Measurements from ENCODE around the gene LILRB5.
"Not testable (repeated sequence)": the region's sequence is repeated elsewhere in the genome, so short reads cannot be mapped to it uniquely, and the experiment has no call there.

LILRB5 gene

GRCh38 chr19:54242234-54242633, 14.8 kb downstream of the LILRB5 start:
- DNase-seq (ENCODE audit: low read depth in 2 of 2): not testable (repeated sequence)

DNA sequence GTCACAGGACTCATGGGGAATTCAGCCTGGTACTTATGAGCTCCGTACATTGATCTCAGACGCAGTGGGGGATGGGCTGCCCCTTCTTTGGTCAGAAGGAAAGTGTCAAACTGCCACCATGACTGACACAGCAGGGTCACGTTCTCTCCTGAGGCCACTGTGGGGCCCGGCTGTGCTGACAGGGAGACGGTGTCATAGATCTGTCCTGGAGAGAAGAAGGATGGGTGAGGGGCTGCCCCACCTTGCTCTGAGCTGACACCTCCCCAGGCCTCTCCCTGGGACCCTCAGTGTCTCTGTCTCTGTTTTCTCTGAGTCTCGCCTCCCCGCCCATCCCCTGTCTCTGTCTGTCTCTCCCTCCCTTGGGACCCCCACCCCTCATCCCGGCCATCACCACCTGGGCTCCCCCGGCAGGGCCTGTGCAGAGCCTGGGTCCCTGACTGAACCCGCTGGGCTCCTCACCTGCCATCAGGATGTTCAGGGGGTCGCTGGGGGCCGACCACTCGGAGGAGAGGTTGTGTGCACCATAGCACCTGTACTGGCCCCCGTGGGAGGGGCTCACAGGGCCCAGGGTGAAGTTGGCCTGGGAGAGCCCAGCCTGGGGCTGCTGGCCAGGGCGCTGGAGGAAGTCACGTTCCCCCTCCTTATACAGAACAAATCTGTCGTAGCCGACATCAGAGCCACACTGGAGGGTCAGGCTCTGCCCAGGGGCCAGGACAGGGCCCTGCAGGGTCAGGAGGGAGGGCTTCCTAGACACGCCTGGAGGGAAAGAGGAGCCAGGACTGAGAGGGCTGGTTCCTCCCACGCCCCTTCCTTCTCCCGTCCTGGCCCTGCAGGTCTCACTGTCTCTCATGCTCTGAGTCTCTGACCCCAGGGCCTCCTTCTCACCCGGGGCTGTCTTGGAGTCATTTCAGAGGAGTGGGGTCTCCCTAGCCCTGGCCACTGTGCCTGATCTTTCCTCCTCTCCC, 16.4 kb downstream of the LILRB5 start:
- DNase-seq (ENCODE audit: low read depth in 2 of 2): not testable (repeated sequence)

- DNase-seq (ENCODE audit: low read depth in 2 of 2): not testable (repeated sequence)
Observed at GRCh38 chr19:54239491-54240371, 17.3 kb downstream of the LILRB5 start.

DNA sequence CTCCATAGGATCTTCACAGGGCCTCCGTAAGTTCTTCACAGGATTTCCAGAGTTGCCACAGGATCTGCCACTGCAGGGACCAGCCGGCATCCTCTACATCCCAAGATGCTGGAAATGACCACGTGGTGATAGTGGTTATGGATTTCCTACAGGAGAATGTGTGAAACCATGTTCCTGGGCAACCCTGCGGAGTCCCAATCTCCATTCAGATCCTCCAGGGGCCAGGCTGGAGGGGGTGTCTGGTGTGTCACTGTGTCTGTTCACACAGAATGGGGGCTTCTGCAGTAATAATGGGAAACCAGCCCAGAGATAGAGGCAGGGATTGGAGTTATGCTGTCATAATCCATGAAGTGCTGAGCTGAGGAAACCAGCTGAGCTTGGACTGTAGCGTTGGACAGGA, 23.1 kb downstream of the LILRB5 start:
- DNase-seq (ENCODE audit: low read depth in 2 of 2): no peak

DNA sequence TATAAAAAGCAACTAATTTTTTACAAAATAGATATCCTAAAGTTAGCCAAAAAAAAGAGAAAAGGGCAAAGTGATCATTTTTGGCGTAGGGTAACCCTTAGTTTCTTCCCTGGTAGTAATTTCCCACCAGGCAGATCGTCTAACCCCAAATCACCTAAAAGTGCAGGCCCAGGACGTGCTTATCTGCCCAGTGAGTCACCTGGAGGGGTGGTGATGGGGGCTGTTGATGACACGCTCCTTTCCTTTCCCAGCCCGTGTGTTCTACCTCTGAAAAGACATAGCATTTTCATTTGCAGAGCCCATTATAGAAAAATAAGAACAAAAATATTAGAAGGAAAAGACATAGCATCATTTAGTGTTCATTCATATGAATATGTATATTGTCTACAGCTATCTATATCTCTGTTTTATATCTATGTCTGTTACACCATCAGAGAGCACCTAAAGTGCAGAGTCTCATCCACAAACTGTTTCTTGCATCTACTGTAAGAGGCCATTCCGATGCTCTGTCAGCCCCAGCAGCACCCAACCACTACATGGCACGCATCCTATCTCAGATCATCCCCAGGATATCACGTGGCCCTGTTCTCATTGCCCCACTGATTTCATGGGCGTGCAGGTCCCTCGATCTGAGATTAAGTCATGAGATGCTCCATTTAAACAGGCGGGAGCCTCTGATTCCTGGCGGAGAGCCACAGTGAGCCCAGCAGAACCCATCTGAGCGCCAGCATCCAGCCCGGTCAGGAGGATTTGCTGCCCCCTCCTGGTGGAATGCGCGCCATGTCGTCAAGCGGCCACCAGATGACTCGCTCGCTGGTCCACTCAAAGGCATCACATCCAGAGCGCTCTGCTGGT, 25.8 kb downstream of the LILRB5 start:
- peak; percentile 76 to 85 for DNase-seq (ENCODE audit: low read depth in 2 of 2)

DNA sequence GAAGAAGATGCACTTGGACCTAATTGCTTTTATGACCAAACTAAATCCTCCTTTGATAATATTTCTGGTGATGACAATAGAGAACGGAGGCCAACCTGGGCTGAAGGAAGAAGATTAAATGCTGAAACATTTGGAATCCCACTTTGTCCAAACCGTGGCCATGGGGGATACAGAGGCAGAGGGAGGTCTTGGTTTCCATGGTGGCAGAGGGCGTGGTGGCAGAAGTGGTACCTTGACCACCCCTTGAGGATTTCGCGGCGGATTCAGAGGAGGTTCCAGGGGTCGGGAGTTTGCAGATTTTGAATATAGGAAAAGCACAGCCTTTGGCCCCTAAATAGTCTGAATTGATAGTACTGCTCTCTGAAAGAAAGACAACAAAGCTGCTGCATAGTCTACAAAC, 27.0 kb downstream of the LILRB5 start:
- DNase-seq (ENCODE audit: low read depth in 2 of 2): no peak

GRCh38 chr19:54229146-54229545, 27.9 kb downstream of the LILRB5 start:
- DNase-seq (ENCODE audit: low read depth in 2 of 2): no peak

GRCh38 chr19:54224619-54225018, 32.5 kb downstream of the LILRB5 start:
- DNase-seq (ENCODE audit: low read depth in 2 of 2): not testable (repeated sequence)

DNA sequence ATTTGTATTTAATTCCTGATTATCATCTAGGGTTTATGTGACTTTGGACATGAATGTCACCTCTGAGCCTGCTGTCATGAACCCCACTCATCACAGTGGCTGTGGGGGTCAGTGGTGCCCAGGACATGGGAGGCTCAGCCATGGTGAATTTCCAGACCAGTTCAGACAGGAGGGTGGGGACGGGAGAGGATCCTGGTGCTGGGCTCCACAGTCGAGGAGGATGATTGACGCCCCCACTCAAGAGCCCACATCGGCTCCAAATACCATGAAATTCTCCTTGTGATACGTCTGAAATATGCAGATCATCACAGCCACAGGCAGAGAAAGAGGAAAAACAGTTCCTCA, 33.2 kb downstream of the LILRB5 start:
- not testable (repeated sequence) for DNase-seq (ENCODE audit: low read depth in 2 of 2)

GRCh38 chr19:54223277-54223936, 33.7 kb downstream of the LILRB5 start:
- DNase-seq (ENCODE audit: low read depth in 2 of 2): not testable (repeated sequence)

DNA sequence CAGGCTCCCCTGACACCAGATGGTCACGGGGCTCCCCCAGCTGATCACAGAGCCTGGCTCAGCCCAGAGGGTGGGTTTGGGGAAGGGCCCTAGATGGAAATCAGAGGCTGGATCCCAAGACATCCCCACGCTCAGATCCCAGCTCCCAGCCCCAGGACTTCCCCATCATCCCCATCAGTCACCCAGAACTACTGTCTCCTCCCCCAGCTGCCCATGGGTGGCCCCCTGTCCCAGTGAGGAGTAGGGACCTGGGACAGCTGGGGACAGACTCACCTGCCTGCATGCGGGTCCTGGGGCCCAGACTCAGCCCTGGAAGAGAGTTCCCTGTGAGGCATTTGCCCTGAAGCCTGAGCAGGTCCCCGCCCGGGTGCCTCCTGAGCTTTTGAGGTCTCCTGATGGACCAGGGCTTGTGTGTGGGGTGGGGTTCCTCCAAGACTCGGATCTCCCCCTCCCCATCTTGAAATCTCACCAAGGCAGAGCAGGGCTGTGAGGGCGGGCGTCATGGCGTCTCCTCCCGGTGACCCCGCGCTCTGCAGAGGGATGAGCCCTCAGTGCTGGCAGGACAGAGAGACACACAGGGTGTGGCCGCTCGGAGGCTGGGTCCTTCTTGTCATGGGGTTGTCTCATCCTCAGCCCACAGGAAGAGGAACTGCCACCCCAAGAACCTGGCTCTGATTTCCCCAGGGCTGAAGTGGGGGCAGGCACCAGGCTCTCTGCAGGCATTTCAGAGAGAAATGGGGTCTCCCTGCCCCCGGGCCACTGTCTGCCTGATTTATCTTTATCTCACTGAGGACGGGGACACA, 34.4 kb downstream of the LILRB5 start, which contains the start of gene LILRB3:
TSS of gene LILRB3 (minus strand) at position 534 of the 803 bp plus-strand sequence. CDS start at position 503, 31 bp downstream.
- DNase-seq (ENCODE audit: low read depth in 2 of 2): not testable (repeated sequence)

- DNase-seq (ENCODE audit: low read depth in 2 of 2): not testable (repeated sequence)
Observed at GRCh38 chr19:54221947-54222346, 35.1 kb downstream of the LILRB5 start.

DNA sequence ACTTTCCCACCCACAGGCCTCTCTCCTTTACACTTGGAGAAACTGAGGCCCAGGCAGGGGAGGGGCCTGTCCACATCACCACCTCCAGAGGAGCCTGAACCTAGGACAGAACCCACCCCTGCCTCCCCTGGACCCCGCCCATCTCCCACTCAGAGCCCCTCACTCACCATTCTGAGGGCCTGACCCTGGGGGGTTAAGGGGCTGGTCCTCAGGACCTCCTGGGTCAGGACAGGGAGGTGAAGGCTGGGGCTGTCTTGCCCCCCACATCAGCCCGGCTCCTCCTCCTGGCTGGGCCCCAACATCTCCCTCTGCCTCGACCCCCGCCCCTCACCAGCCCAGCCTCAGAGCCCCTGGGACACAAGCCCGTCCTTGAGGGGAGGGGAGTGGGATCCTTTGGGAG, 37.4 kb downstream of the LILRB5 start:
- not testable (repeated sequence) for DNase-seq (ENCODE audit: low read depth in 2 of 2)

DNA sequence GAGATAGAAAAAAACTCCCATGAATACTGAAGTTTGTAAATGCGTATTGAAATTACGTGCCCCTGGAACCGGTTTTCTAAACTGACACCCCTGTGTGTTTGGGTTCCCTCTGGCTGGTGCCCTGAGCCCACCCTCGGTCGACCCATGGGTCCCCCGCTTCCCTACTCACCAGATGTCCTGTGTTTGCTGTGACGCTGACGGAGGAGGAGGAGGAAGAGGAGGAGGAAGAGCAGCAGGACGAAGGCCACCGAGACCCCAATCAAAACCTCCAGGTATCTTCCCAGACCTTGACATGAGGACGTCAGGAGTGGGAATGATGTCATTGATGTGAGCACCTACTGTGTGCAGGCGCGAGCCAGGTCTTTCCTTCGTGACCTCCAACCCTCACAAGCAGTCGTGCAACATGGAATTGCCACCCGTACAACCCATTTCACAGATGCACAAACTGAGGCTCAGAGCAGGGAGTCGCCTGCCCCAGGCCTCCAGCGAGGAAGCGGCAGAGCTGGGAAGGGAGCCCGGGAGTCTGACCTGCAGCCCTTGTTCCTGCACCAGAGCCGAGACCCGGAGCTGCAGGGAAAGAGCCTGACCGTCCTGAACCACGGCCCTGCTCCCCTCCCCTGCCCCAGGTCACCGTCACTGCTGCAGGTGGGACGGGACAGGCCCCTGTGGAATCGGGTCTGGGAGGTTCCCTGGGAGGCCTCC, 38.0 kb downstream of the LILRB5 start:
- no peak for DNase-seq (ENCODE audit: low read depth in 2 of 2)

DNA sequence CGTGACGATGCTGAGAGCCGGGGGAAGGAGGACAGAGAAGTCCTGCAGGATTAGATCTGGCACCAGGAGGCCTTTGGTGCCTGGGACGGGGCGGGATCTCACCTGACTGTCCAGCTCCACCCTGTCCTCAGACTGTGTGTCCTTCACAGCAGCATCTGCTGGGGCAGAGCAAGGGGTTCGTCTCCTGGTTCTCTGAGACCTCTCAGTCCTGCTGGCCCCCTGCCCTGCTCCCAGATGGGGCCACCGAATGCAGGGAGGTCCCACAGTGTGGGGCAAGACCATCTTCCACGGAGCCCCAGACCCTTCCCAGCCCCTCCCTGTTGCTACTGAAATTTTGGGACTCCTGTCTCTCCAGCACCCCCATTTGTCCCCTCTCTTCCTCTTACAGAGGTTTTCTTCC, 38.8 kb downstream of the LILRB5 start:
- DNase-seq (ENCODE audit: low read depth in 2 of 2): no peak

DNA sequence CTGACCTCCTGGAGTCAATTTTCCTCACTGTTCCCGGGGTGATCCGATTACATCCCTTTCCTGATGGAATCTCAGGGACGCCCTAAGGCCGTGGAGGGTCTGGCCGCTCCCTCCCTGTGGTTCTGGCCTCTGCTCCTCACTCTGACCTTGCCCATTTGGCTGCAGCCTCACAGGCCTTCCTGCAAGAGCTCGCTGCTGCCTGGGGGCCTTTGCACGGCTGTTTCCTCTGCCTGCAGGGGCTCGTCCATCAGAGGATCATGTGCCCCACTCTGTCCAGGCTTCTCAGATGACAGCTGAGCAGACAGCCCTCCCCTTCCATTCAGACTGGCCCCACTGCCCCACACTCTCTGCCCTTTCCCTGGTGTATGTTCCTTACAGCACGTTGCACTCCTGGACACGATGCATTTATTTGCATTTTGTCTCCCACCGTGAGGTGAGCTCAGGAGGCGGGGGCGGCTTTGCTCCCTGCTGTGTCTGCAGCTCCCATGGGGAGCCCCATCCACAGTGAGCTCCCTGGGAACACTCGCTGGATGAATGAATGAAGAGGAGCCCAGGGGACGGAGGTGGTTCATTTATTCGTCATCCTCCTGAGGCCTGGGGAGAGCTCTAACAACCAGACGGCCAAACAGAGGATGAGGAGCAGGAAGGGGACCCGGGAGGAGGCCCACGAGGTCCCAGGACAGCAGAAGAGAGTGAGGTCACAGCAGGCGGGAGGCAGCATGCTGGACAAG, 39.4 kb downstream of the LILRB5 start:
- DNase-seq (ENCODE audit: low read depth in 2 of 2): not testable (repeated sequence)

- DNase-seq (ENCODE audit: low read depth in 2 of 2): no peak
Observed at GRCh38 chr19:54216869-54217268, 40.2 kb downstream of the LILRB5 start.

GRCh38 chr19:54214734-54215133, 42.3 kb downstream of the LILRB5 start:
- not testable (repeated sequence) for DNase-seq (ENCODE audit: low read depth in 2 of 2)

GRCh38 chr19:54214217-54214616, 42.9 kb downstream of the LILRB5 start:
- not testable (repeated sequence) for DNase-seq (ENCODE audit: low read depth in 2 of 2)
